Measurements from ENCODE around the gene CACNB4. TPM values are rescaled to one million over a fixed set of nuclear protein-coding genes. Genes with fewer than 3 reads are reported as not detected.

CACNB4 gene
- total RNA-seq, 2 experiments from 2014 or later: 0.14 to 0.20 TPM

- Mint-ChIP-seq H3K9me3 (no peaks in the 10 kb centered on the region), H3K27me3 (no peaks in the 10 kb centered on the region), H3K4me1 (ENCODE audit: low read depth) (no peaks in the 10 kb centered on the region), H3K36me3 (ENCODE audit: low read depth) (no peaks in the 10 kb centered on the region), H3K27ac (no peak overlapping the region), H3K4me3 (no peak overlapping the region)
- H3K27ac ChIP-seq (ENCODE audit: low read depth in 1 of 2, low read length in 2 of 2): no peak overlapping the region
- ChIA-PET CTCF (no interaction called here), POLR2A (no interaction called here)
- DNase-seq (no peak), ATAC-seq (ENCODE audit: poor library complexity) (no peak)
- intact Hi-C loops (cut with DNase I, micrococcal nuclease): loop anchor here (2.0 to 10.0 kb wide), 3 partner anchors 704 to 1480 kb away; no protein-coding TSS in a partner anchor
- H3K9me3 ChIP-seq (ENCODE audit: control insufficient read depth in 1 of 2, insufficient read depth in 1 of 2, low read length in 2 of 2): no peaks in the 10 kb centered on the region
- no peaks in the 10 kb centered on the region for H3K4me1 ChIP-seq (ENCODE audit: insufficient read depth, low read length)
- H3K4me3 ChIP-seq (ENCODE audit: low read length): no peak overlapping the region
- no peaks in the 10 kb centered on the region for H3K27me3 ChIP-seq (ENCODE audit: control insufficient read depth in 1 of 2, insufficient read depth in 2 of 2, low read length in 2 of 2)
- TF ChIP-seq, protein P1, sequence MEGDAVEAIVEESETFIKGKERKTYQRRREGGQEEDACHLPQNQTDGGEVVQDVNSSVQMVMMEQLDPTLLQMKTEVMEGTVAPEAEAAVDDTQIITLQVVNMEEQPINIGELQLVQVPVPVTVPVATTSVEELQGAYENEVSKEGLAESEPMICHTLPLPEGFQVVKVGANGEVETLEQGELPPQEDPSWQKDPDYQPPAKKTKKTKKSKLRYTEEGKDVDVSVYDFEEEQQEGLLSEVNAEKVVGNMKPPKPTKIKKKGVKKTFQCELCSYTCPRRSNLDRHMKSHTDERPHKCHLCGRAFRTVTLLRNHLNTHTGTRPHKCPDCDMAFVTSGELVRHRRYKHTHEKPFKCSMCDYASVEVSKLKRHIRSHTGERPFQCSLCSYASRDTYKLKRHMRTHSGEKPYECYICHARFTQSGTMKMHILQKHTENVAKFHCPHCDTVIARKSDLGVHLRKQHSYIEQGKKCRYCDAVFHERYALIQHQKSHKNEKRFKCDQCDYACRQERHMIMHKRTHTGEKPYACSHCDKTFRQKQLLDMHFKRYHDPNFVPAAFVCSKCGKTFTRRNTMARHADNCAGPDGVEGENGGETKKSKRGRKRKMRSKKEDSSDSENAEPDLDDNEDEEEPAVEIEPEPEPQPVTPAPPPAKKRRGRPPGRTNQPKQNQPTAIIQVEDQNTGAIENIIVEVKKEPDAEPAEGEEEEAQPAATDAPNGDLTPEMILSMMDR (IDR thresholded peaks at IDR 0.05): no peak
- no peaks in the 10 kb centered on the region for H3K36me3 ChIP-seq (ENCODE audit: insufficient read depth, low read length)
Observed at GRCh38 chr2:152038441-152038958, 60.3 kb downstream of the CACNB4 start.

DNA sequence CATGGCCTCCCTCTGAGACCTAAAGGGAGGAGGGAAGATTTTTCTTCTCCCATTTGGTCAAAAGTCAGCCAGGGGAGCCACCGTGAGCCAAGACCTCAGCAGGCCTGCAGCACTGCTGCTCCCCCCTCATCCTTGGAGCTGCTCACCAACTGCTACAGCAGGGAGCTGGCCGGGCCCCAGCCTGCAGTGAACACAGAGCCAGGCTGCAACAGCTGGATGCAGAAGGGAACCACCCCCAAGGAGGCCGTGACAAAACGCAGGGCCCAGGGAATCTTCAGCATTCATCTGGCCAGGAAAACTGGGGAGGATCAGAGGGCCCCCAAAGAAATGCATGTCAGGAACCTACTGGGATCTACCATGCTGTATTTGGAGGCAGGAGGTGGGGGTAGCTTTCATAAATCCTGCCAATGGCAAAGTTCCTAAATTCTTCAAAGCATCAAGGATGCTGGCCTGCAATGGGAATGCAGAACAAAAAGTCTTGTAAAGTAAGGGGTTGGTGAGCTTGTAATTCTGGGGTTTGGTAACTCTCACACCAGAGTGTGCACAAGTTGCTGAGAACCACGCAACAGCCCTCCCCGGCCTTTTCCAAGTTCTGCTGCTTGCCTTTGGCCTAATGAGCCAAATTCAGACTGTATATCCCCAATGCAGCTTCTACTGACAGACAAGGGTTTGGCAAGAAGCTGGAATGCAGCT, 61.0 kb downstream of the CACNB4 start:
- ChIA-PET CTCF (no interaction called here), POLR2A (no interaction called here)
- no peak for ATAC-seq (ENCODE audit: poor library complexity)
- TF ChIP-seq, protein P1 (IDR thresholded peaks at IDR 0.05): no peak
- H3K27me3 ChIP-seq (ENCODE audit: control insufficient read depth in 1 of 2, insufficient read depth in 2 of 2, low read length in 2 of 2): no peaks in the 10 kb centered on the region
- H3K36me3 ChIP-seq (ENCODE audit: insufficient read depth, low read length): no peaks in the 10 kb centered on the region
- DNase-seq: no peak
- no peak overlapping the region for H3K27ac ChIP-seq (ENCODE audit: low read depth in 1 of 2, low read length in 2 of 2)
- no peak overlapping the region for H3K4me3 ChIP-seq (ENCODE audit: low read length)
- Mint-ChIP-seq H3K36me3 (ENCODE audit: low read depth) (no peaks in the 10 kb centered on the region), H3K27ac (no peak overlapping the region), H3K9me3 (no peaks in the 10 kb centered on the region), H3K27me3 (no peaks in the 10 kb centered on the region), H3K4me3 (no peak overlapping the region), H3K4me1 (ENCODE audit: low read depth) (no peaks in the 10 kb centered on the region)
- intact Hi-C loops (cut with DNase I, micrococcal nuclease): loop anchor here (1.0 to 10.0 kb wide), 6 partner anchors 137 to 1481 kb away; partner anchors contain the start of gene STAM2 (in 1 of the 2)
- H3K9me3 ChIP-seq (ENCODE audit: control insufficient read depth in 1 of 2, insufficient read depth in 1 of 2, low read length in 2 of 2): no peaks in the 10 kb centered on the region
- no peaks in the 10 kb centered on the region for H3K4me1 ChIP-seq (ENCODE audit: insufficient read depth, low read length)

GRCh38 chr2:152036611-152037469, 62.0 kb downstream of the CACNB4 start:
- DNase-seq (peak; percentile 12 to 72 (median 34)), ATAC-seq (ENCODE audit: poor library complexity) (no peak)
- H3K27me3 Mint-ChIP-seq: no peaks in the 10 kb centered on the region
- H3K9me3 Mint-ChIP-seq: no peaks in the 10 kb centered on the region
- CTCF ChIA-PET: no interaction called here
- no peaks in the 10 kb centered on the region for H3K4me1 Mint-ChIP-seq (ENCODE audit: low read depth)
- no peaks in the 10 kb centered on the region for H3K36me3 Mint-ChIP-seq (ENCODE audit: low read depth)
- Histone ChIP-seq H3K4me1 (ENCODE audit: insufficient read depth, low read length) (no peaks in the 10 kb centered on the region), H3K27me3 (ENCODE audit: control insufficient read depth in 1 of 2, insufficient read depth in 2 of 2, low read length in 2 of 2) (no peaks in the 10 kb centered on the region), H3K9me3 (ENCODE audit: control insufficient read depth in 1 of 2, insufficient read depth in 1 of 2, low read length in 2 of 2) (no peaks in the 10 kb centered on the region), H3K4me3 (ENCODE audit: low read length) (no peak overlapping the region), H3K36me3 (ENCODE audit: insufficient read depth, low read length) (no peaks in the 10 kb centered on the region), H3K27ac (ENCODE audit: low read depth in 1 of 2, low read length in 2 of 2) (no peak overlapping the region)
- H3K27ac Mint-ChIP-seq: no peak overlapping the region
- TF ChIP-seq, protein P1 (IDR thresholded peaks at IDR 0.05): peak; percentile 71
- intact Hi-C loops (cut with DNase I, micrococcal nuclease): loop anchor here (1.0 to 10.0 kb wide), 5 partner anchors 138 to 708 kb away; partner anchors contain the start of gene STAM2 (in 1 of the 2)
- H3K4me3 Mint-ChIP-seq: no peak overlapping the region
- POLR2A ChIA-PET: no interaction called here

Data from CD4-positive, alpha-beta T cell (primary cell).